H1 (cell line): ENCODE data around the gene HSD17B2. TPM values are rescaled to one million over a fixed set of nuclear protein-coding genes. Genes with fewer than 3 reads are reported as not detected.

Source experiments
- CTCF ChIA-PET: fragments of 300-600 bp; sonication (Branson Sonifier 250); formaldehyde crosslinking; loops from one replicate; lab custom pipeline; 2021; ENCODE audit not compliant: partially characterized antibody; lab: Charles Lee
- POLR2A ChIA-PET: fragments of 300-600 bp; sonication (Branson Sonifier 250); formaldehyde crosslinking; loops from one replicate; lab custom pipeline; 2021; ENCODE audit warnings: inconsistent platforms; ENCODE audit not compliant: partially characterized antibody; lab: Charles Lee
- DNase-seq, 2 experiments: peaks; one replicate each; pipeline versions ENCODE4 v3.0.0 to v3.0.0-alpha.2; 2010 to 2022; ENCODE audit warnings: low spot score in 2 of 2, low read depth in 1 of 2, mixed read lengths in 1 of 2
- FAIRE-seq: peaks from 2 replicates; lab custom pipeline; 2011; peaks lifted over from hg19 to GRCh38; lab: Jason Lieb, UNC
- H2AFZ ChIP-seq: 2 replicates; pipeline ENCODE4 v1.8.1; 2012; ENCODE audit warnings: low read length, inconsistent platforms
- H2AK5ac ChIP-seq: 2 replicates; pipeline ENCODE4 v1.6.1; 2013; ENCODE audit warnings: low read depth, low read length
- H2BK120ac ChIP-seq: replicated peaks from 2 replicates; pipeline ENCODE3; 2013; ENCODE audit warnings: low read depth, low read length, inconsistent platforms
- H2BK12ac ChIP-seq: 2 replicates; pipeline ENCODE4 v1.6.1; 2013; ENCODE audit warnings: low read depth, low read length
- H2BK15ac ChIP-seq: 2 replicates; pipeline ENCODE4 v1.6.1; 2013; ENCODE audit warnings: low read length
- H2BK20ac ChIP-seq: 2 replicates; pipeline ENCODE4 v1.6.1; 2013; ENCODE audit warnings: low read length
- H2BK5ac ChIP-seq: 2 replicates; pipeline ENCODE4 v1.6.1; 2013; ENCODE audit warnings: low read depth, low read length
- H3K14ac ChIP-seq: 2 replicates; pipeline ENCODE4 v1.6.1; 2013; ENCODE audit warnings: inconsistent platforms; ENCODE audit not compliant: insufficient read length
- H3K18ac ChIP-seq: 2 replicates; pipeline ENCODE4 v1.6.1; 2013; ENCODE audit warnings: low read length; ENCODE audit errors: extremely low read depth
- H3K23ac ChIP-seq: 2 replicates; pipeline ENCODE4 v1.6.1; 2013; ENCODE audit warnings: inconsistent platforms; ENCODE audit not compliant: insufficient read length
- H3K23me2 ChIP-seq: 2 replicates; pipeline ENCODE4 v1.6.1; 2013; ENCODE audit warnings: low read depth, low read length
- H3K27ac ChIP-seq: 2 replicates; pipeline ENCODE4 v1.6.1; 2011; ENCODE audit warnings: low read depth, low read length, inconsistent platforms
- H3K27me3 ChIP-seq, 4 experiments: replicated peaks in 1 of 4; 1 replicate in 1 of 4; 2 replicates in 3 of 4; pipeline versions ENCODE4 v1.6.1 to v1.8.1; 2011 to 2013; ENCODE audit warnings: low read length in 3 of 4, mild to moderate bottlenecking in 3 of 4, inconsistent platforms in 2 of 4, mixed read lengths in 2 of 4, moderate library complexity in 1 of 4; ENCODE audit not compliant: control insufficient read depth in 3 of 4, insufficient read depth in 3 of 4; ENCODE audit errors: extremely low read depth in 1 of 4
- H3K36me3 ChIP-seq, 4 experiments: 2 replicates each; pipeline versions ENCODE4 v1.6.1 to v1.8.1; 2011 to 2013; ENCODE audit warnings: mild to moderate bottlenecking in 4 of 4, low read length in 3 of 4, moderate library complexity in 2 of 4, control low read depth in 1 of 4, inconsistent platforms in 1 of 4; ENCODE audit not compliant: insufficient read depth in 4 of 4, control insufficient read depth in 2 of 4
- H3K4ac ChIP-seq: replicated peaks from 2 replicates; pipeline ENCODE3; 2013; ENCODE audit warnings: low read length, low read depth, mixed read lengths, inconsistent platforms; ENCODE audit not compliant: insufficient read length
- H3K4me1 ChIP-seq, 4 experiments: replicated peaks in 1 of 4; 1 replicate in 1 of 4; 2 replicates in 3 of 4; pipeline versions ENCODE4 v1.6.1 to v1.8.1; 2011 to 2013; ENCODE audit warnings: low read length in 3 of 4, inconsistent platforms in 2 of 4, mixed read lengths in 1 of 4; ENCODE audit not compliant: insufficient read depth in 4 of 4, control insufficient read depth in 3 of 4
- H3K4me2 ChIP-seq, 2 experiments: 2 replicates each; pipeline versions ENCODE4 v1.6.1 to v1.8.1; 2011 to 2013; ENCODE audit warnings: low read depth in 2 of 2, low read length in 2 of 2, control low read depth in 1 of 2, inconsistent platforms in 1 of 2, mild to moderate bottlenecking in 1 of 2; ENCODE audit not compliant: insufficient read depth in 1 of 2
- H3K4me3 ChIP-seq, 4 experiments: fragments of 200-600, 300-600 bp in 1 of 4; sonication (generic), shearing (Covaris generic), sonication (Bioruptor Twin) in 1 of 4; 2 replicates each; pipeline versions ENCODE4 v1.5.1 to v1.8.1; 2011 to 2016; ENCODE audit warnings: low read length in 4 of 4, low read depth in 3 of 4, control low read depth in 2 of 4, inconsistent platforms in 2 of 4, mild to moderate bottlenecking in 2 of 4, mixed read lengths in 1 of 4, moderate library complexity in 1 of 4; ENCODE audit not compliant: insufficient read depth in 2 of 4; ENCODE audit errors: extremely low read depth in 1 of 4
- H3K56ac ChIP-seq: replicated peaks from 2 replicates; pipeline ENCODE3; 2013; ENCODE audit warnings: low read depth, mild to moderate bottlenecking, mixed read lengths, low read length, inconsistent platforms; ENCODE audit not compliant: insufficient read length
- H3K79me1 ChIP-seq: 2 replicates; pipeline ENCODE4 v1.6.1; 2013; ENCODE audit warnings: low read depth, low read length, control low read depth
- H3K79me2 ChIP-seq, 2 experiments: 2 replicates each; pipeline versions ENCODE4 v1.6.1 to v1.8.1; 2012 to 2013; ENCODE audit warnings: low read length in 2 of 2, mild to moderate bottlenecking in 2 of 2, inconsistent platforms in 1 of 2; ENCODE audit not compliant: insufficient read depth in 2 of 2, control insufficient read depth in 1 of 2
- H3K9ac ChIP-seq, 4 experiments: replicated peaks in 1 of 4; 1 replicate in 1 of 4; 2 replicates in 3 of 4; pipeline versions ENCODE4 v1.6.1 to v1.8.1; 2011 to 2013; ENCODE audit warnings: low read depth in 3 of 4, low read length in 3 of 4, control low read depth in 2 of 4, mild to moderate bottlenecking in 2 of 4, moderate library complexity in 2 of 4, inconsistent platforms in 1 of 4; ENCODE audit errors: extremely low read depth in 1 of 4
- H3K9me3 ChIP-seq, 2 experiments: 2 replicates each; pipeline versions ENCODE4 v1.6.1 to v1.8.1; 2012 to 2013; ENCODE audit warnings: mild to moderate bottlenecking in 2 of 2, moderate library complexity in 2 of 2, control low read depth in 1 of 2, inconsistent platforms in 1 of 2, low read depth in 1 of 2, low read length in 1 of 2, mixed read lengths in 1 of 2; ENCODE audit not compliant: insufficient read depth in 2 of 2
- H4K20me1 ChIP-seq, 2 experiments: replicated peaks in 1 of 2; 2 replicates each; pipeline versions ENCODE3 to v1.8.1; 2011 to 2013; ENCODE audit warnings: inconsistent platforms in 2 of 2, low read length in 2 of 2, mild to moderate bottlenecking in 1 of 2; ENCODE audit not compliant: insufficient read depth in 2 of 2, control insufficient read depth in 1 of 2
- H4K5ac ChIP-seq: 2 replicates; pipeline ENCODE4 v1.6.1; 2013; ENCODE audit warnings: low read length, low read depth, mixed read lengths, inconsistent platforms; ENCODE audit not compliant: insufficient read length
- H4K8ac ChIP-seq: 2 replicates; pipeline ENCODE4 v1.8.0; 2013; ENCODE audit warnings: mild to moderate bottlenecking, moderate library complexity, low read length, inconsistent platforms; ENCODE audit not compliant: insufficient read depth; ENCODE audit errors: extremely low read depth
- H4K91ac ChIP-seq: replicated peaks from 2 replicates; pipeline ENCODE3; 2013; ENCODE audit warnings: low read length, mixed read lengths, inconsistent platforms; ENCODE audit not compliant: insufficient read length
- ATF3 ChIP-seq: IDR thresholded peaks from 2 replicates; pipeline ENCODE4 v1.6.1; 2011; ENCODE audit warnings: low read depth, mild to moderate bottlenecking, low read length; ENCODE audit not compliant: insufficient read depth
- BCL11A ChIP-seq, 2 experiments: IDR thresholded peaks; one replicate each; pipeline ENCODE4 v1.6.1; 2011; ENCODE audit warnings: low read depth in 2 of 2, low read length in 2 of 2, mild to moderate bottlenecking in 2 of 2
- CBX5 ChIP-seq: fragments of 300-800, 300-1000 bp; sonication (generic); IDR thresholded peaks from 2 replicates; pipeline ENCODE4 v1.7.1; 2016; ENCODE audit warnings: antibody characterized with exemption, low read length, low read depth
- CTBP2 ChIP-seq: IDR thresholded peaks from 2 replicates; pipeline ENCODE4 v1.7.0; 2011; ENCODE audit warnings: borderline replicate concordance, mild to moderate bottlenecking, moderate library complexity, mixed read lengths, low read length; ENCODE audit not compliant: insufficient read depth, insufficient read length
- CTCF ChIP-seq, 3 experiments: IDR thresholded peaks; 1 replicate in 2 of 3; 2 replicates in 1 of 3; pipeline versions ENCODE4 v1.5.1 to v1.6.1; 2011; ENCODE audit warnings: low read length in 3 of 3, mild to moderate bottlenecking in 3 of 3, inconsistent platforms in 2 of 3, low read depth in 1 of 3, moderate library complexity in 1 of 3; ENCODE audit not compliant: insufficient read depth in 1 of 3; ENCODE audit errors: control extremely low read depth in 1 of 3
- GTF2F1 ChIP-seq: IDR thresholded peaks from 2 replicates; pipeline ENCODE4 v1.6.1; 2012; ENCODE audit warnings: low read depth, low read length, improper control_type of control experiment, borderline replicate concordance
- HDAC6 ChIP-seq: IDR thresholded peaks from one replicate; pipeline ENCODE4 v1.7.1; 2012; ENCODE audit warnings: low read depth, mild to moderate bottlenecking, inconsistent platforms, low read length, moderate library complexity
- NANOG ChIP-seq: IDR thresholded peaks from 2 replicates; pipeline ENCODE4 v1.6.1; 2011; ENCODE audit warnings: low read length, low read depth, mild to moderate bottlenecking, inconsistent platforms; ENCODE audit not compliant: insufficient read depth, poor library complexity, severe bottlenecking
- NRF1 ChIP-seq: IDR thresholded peaks from 2 replicates; pipeline ENCODE4 v1.6.1; 2011; ENCODE audit warnings: mild to moderate bottlenecking, low read depth, low read length, improper control_type of control experiment
- ZNF274 ChIP-seq: IDR thresholded peaks from 2 replicates; pipeline ENCODE4 v1.7.0; 2012; ENCODE audit warnings: low read length, borderline replicate concordance; ENCODE audit errors: extremely low read depth
- WGBS, 2 experiments: shearing (Covaris generic) in 1 of 2; methylation state at CpG; one replicate each; pipeline versions ENCODE4 v1.1.6 to v1.1.7; 2013 to 2015; ENCODE audit warnings: low lambda C conversion rate in 2 of 2, mixed read lengths in 2 of 2, inconsistent platforms in 1 of 2, low coverage in 1 of 2, missing lambda C conversion rate in 1 of 2; ENCODE audit not compliant: insufficient replicate concordance in 2 of 2, insufficient coverage in 1 of 2, insufficient read length in 1 of 2; ENCODE audit errors: extremely low coverage in 1 of 2, missing lambda C conversion rate in 1 of 2; 5-methylcytosine and 5-hydroxymethylcytosine counted together
- polyA plus RNA-seq, 7 experiments: library from polyadenylated mRNA; depleted of rRNA in 3 of 7; stranded (reverse) in 5 of 7; unstranded in 2 of 7; fragments of >200 nt in 5 of 7; fragments of 200-250 nt in 2 of 7; gene quantifications; 1 replicate in 5 of 7; 2 replicates in 1 of 7; 4 replicates in 1 of 7; pipeline versions ENCODE4 v1.2.1 to v1.2.3, GENCODE V29; 2011 to 2013; ENCODE audit warnings: missing spikeins in 2 of 7, mixed read lengths in 2 of 7
- total RNA-seq: library from RNA; stranded (reverse); fragmentation: NEBNext Ultra II Directional; extraction: Animal tissue kit (Norgen Biotek cat#: 25700); gene quantifications from 2 replicates; pipeline ENCODE4 v1.2.1, GENCODE V29; 2021

The HSD17B2 gene
- total and polyA plus RNA-seq, 2 of the 8 experiments (the other 6 are each of a cell fraction or from before 2014, with no cell fraction given) = not detected

- FAIRE-seq (no peak), DNase-seq (no peak)
- Histone ChIP-seq H2BK12ac (no peak overlapping the region), H2BK20ac (no peak overlapping the region), H3K27ac (no peak overlapping the region), H3K4me3 (no peak overlapping the region), H3K9me3 (no peaks in the 10 kb centered on the region), H3K56ac (no peak overlapping the region), H3K4me1 (peaks cover 0 to 7% (median 0%) of the 10 kb centered on the region in 4 experiments; a peak in 2 of 7 replicates), H3K9ac (no peak overlapping the region), H4K91ac (no peak overlapping the region), H3K36me3 (no peaks in the 10 kb centered on the region), H2AK5ac (no peak overlapping the region), H3K79me1 (no peaks in the 10 kb centered on the region), H3K14ac (no peak overlapping the region), H3K4me2 (no peak overlapping the region), H3K4ac (no peak overlapping the region), H2BK120ac (no peak overlapping the region), H3K79me2 (no peaks in the 10 kb centered on the region), H3K27me3 (no peaks in the 10 kb centered on the region), H3K23me2 (no peaks in the 10 kb centered on the region), H4K20me1 (no peaks in the 10 kb centered on the region), H2BK5ac (no peak overlapping the region), H2AFZ (no peak overlapping the region), H2BK15ac (no peak overlapping the region), H4K5ac (no peak overlapping the region), H3K23ac (no peak overlapping the region), H4K8ac (no peak overlapping the region), H3K18ac (no peak overlapping the region)
- ChIA-PET POLR2A (no interaction called here), CTCF (interaction anchor here (0.7 to 6.7 kb wide), 16 partner anchors 9 to 788 kb away, joined by 3 to 34 read pairs (median 3); no protein-coding TSS in a partner anchor)
- 77% methylated on average over 5 of the region's 5 CpGs; no CpG with 5 or more reads in 1 of the 2 experiments for WGBS, 2 experiments
- TF ChIP-seq GTF2F1 = no peak
- no peak for TF ChIP-seq NANOG
- no peak for TF ChIP-seq BCL11A (IDR thresholded peaks at IDR 0.05; ENCODE audit: low read depth in 2 of 2, low read length in 2 of 2)
- TF ChIP-seq CTCF (IDR thresholded peaks at IDR 0.05; ENCODE audit: control extremely low read depth in 1 of 3, insufficient read depth in 1 of 3, low read depth in 1 of 3, low read length in 3 of 3) = peak; percentile 41 to 58 (median 55)
- TF ChIP-seq HDAC6 = no peak
- TF ChIP-seq ATF3 = no peak
- TF ChIP-seq NRF1 = no peak
- TF ChIP-seq CTBP2 = no peak
- no peak for TF ChIP-seq CBX5
- no peak for TF ChIP-seq ZNF274
Measured at GRCh38 chr16:81994485-81994884, 40.6 kb upstream of the HSD17B2 start.
